ENCODE measurements around the gene KRTAP23-1. TPM values are rescaled to one million over a fixed set of nuclear protein-coding genes. Genes with fewer than 3 reads are reported as not detected.

KRTAP23-1 gene
- total and polyA plus RNA-seq, 12 donors = not detected

- intact Hi-C loops (cut with DNase I) = no loop called here
These were observed 10.6 kb downstream of the KRTAP23-1 start for GRCh38 chr21:30337772-30338171.

DNA sequence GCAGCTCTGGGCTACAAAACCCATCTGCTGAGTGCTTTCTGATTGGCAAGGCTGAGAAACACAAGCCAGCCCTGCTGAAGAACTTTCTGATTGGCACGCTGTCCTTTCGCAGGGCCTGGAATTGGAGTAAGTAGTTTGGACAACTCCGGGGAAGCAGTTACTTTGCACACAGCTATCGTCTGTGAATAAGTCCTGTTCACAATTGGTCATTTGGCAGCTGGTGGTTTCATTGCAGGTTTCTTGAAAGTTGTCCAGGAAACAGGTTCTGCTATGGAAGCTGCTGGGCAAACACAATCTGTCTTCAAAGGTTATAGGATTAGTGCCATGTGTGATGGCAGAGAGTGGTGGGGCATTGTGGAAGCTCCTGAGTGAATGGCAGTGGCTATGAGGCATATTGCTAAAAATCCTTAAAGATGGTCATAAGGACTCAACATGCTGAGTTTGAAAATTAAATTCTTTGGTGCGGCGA lies 11.1 kb downstream of the KRTAP23-1 start, which contains the start of gene KRTAP27-1:
Gene KRTAP27-1, minus strand, starts transcription at position 419 of the 469 bp plus-strand sequence. Its CDS starts 26 bp downstream, at position 393.
- no peak for TF ChIP-seq POLR2A (IDR thresholded peaks at IDR 0.05)
- no peak for TF ChIP-seq CTCF (IDR thresholded peaks at IDR 0.05)
- H3K4me3 ChIP-seq = no peak within 1 kb of the TSS
- H3K9me3 ChIP-seq (replicated peaks in 1 of 3) = no peaks in the 10 kb centered on the region
- no peaks in the 10 kb centered on the region for H3K36me3 ChIP-seq (replicated peaks in 1 of 2)
- intact Hi-C loops (cut with DNase I) = no loop called here
- H3K27ac ChIP-seq = no peak within 1 kb of the TSS
- no peaks in the 10 kb centered on the region for H3K27me3 ChIP-seq
- H3K4me1 ChIP-seq (replicated peaks in 1 of 2) = no peaks in the 10 kb centered on the region
- no peak for DNase-seq
- WGBS, 4 donors = 80 to 90% (median 82%) methylated on average over 6 of the region's 6 CpGs

More at GRCh38 chr21:30337772-30338171, 10.6 kb downstream of the KRTAP23-1 start:
- Histone ChIP-seq H3K27me3 (no peaks in the 10 kb centered on the region), H3K9me3 (replicated peaks in 1 of 3) (no peaks in the 10 kb centered on the region), H3K27ac (no peak overlapping the region), H3K36me3 (replicated peaks in 1 of 2) (no peaks in the 10 kb centered on the region), H3K4me3 (no peak overlapping the region), H3K4me1 (replicated peaks in 1 of 2) (no peaks in the 10 kb centered on the region)
- no peak for DNase-seq
- no peak for TF ChIP-seq CTCF (IDR thresholded peaks at IDR 0.05)
- TF ChIP-seq POLR2A (IDR thresholded peaks at IDR 0.05) = no peak

- intact Hi-C loops (cut with DNase I) = no loop called here
- TF ChIP-seq POLR2A (IDR thresholded peaks at IDR 0.05) = no peak
- no peak for TF ChIP-seq CTCF (IDR thresholded peaks at IDR 0.05)
- H3K36me3 ChIP-seq (replicated peaks in 1 of 2) = no peaks in the 10 kb centered on the region
- no peak for DNase-seq
- WGBS, 4 donors = 54 to 68% (median 60%) methylated on average over 2 of the region's 2 CpGs
- H3K9me3 ChIP-seq (replicated peaks in 1 of 3) = no peaks in the 10 kb centered on the region
- H3K27me3 ChIP-seq = no peaks in the 10 kb centered on the region
- H3K4me3 ChIP-seq = no peak overlapping the region
- no peaks in the 10 kb centered on the region for H3K4me1 ChIP-seq (replicated peaks in 1 of 2)
- H3K27ac ChIP-seq = no peak overlapping the region
These were observed 11.8 kb downstream of the KRTAP23-1 start for GRCh38 chr21:30336596-30336995.

DNA sequence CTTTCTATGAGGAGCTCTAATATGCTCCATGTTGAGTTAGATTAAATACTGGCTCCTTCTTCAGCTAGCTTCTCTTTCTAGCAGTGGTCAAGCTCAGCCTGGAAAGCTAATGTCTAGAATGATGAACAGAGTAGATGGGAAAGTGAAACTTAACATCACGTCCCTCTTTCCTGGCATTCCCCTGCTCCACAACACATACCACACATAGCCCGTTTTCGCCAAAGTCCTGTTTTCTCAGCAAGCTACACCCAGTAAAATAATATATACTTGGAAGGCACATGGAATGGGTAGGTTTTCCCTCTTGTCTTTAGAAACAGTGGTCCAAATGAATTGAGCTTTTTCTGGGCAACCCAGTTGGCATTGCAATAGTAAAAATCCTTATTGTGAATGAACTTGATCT lies 14.7 kb downstream of the KRTAP23-1 start:
- TF ChIP-seq CTCF (IDR thresholded peaks at IDR 0.05) (no peak), POLR2A (IDR thresholded peaks at IDR 0.05) (no peak)
- WGBS, 4 donors = 62 to 78% (median 72%) methylated on average over 3 of the region's 3 CpGs
- Histone ChIP-seq H3K9me3 (replicated peaks in 1 of 3) (no peaks in the 10 kb centered on the region), H3K4me3 (no peak overlapping the region), H3K27me3 (no peaks in the 10 kb centered on the region), H3K36me3 (replicated peaks in 1 of 2) (no peaks in the 10 kb centered on the region), H3K4me1 (replicated peaks in 1 of 2) (no peaks in the 10 kb centered on the region), H3K27ac (no peak overlapping the region)
- intact Hi-C loops (cut with DNase I) = no loop called here
- no peak for DNase-seq
